ENCODE measurements around the gene CCDC47.
A peak's percentile ranks its signal among the peaks of the same experiment; 100 is the strongest.
"Not testable (repeated sequence)": the region's sequence is repeated elsewhere in the genome, so short reads cannot be mapped to it uniquely, and the experiment has no call there.

The CCDC47 gene, protein sequence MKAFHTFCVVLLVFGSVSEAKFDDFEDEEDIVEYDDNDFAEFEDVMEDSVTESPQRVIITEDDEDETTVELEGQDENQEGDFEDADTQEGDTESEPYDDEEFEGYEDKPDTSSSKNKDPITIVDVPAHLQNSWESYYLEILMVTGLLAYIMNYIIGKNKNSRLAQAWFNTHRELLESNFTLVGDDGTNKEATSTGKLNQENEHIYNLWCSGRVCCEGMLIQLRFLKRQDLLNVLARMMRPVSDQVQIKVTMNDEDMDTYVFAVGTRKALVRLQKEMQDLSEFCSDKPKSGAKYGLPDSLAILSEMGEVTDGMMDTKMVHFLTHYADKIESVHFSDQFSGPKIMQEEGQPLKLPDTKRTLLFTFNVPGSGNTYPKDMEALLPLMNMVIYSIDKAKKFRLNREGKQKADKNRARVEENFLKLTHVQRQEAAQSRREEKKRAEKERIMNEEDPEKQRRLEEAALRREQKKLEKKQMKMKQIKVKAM

GRCh38 chr17:63773272-63774140 lies at the start of gene CCDC47:
CCDC47 (minus strand) TSS chr17:63773597; CDS start chr17:63766175, 7,422 bp downstream.
- DNase-seq = peak; percentile 99

GRCh38 chr17:63822537-63822936 lies 49.1 kb upstream of the CCDC47 start:
- DNase-seq = no peak

DNA sequence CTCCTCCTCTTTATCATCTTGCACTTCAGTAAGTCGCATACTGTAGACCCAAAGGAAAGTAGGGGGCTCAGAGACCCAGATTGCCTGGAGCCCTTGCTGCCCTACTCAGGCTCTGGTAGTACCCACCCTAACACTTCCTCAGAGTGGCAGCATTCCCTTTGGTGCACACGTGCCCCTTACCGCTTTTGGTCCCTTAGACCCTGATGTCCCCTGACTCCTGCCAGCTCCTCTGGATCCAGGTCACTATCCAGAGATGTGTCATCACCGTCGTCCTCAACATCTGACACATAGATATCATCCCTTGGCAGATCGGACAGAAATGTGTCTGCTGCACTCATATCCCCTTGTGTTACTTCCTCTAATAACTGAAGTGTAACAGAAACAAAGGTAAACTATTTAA lies 48.4 kb upstream of the CCDC47 start:
- no peak for DNase-seq

DNA sequence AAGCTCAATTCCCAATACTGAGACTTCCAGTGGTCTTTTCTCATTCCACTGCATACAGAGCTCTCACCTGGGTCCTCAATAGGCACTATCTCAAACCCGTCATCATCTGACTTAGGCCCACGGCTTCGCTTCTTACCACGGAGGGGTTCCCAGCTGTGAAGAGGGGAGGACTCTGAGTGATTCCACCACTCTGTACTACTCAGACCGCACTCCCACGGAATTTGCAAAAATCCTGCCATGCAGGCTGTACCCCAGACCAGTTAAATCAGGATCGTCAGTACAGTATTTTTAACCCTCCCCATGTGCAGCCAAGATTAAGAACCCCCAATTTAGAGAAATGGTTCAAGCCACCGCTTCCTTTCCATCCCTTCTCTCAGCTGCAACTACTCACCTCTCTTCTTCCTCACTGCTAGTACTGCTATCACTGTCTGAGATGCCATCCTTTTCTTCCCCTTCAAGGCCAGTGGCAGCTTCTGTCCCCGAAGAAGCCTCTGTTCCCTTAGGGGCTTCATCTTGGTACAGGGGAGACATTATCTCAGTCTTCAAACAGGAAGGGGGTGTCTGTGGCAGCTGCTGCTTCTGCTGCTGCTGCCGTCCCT lies 47.7 kb upstream of the CCDC47 start:
- no peak for DNase-seq

DNA sequence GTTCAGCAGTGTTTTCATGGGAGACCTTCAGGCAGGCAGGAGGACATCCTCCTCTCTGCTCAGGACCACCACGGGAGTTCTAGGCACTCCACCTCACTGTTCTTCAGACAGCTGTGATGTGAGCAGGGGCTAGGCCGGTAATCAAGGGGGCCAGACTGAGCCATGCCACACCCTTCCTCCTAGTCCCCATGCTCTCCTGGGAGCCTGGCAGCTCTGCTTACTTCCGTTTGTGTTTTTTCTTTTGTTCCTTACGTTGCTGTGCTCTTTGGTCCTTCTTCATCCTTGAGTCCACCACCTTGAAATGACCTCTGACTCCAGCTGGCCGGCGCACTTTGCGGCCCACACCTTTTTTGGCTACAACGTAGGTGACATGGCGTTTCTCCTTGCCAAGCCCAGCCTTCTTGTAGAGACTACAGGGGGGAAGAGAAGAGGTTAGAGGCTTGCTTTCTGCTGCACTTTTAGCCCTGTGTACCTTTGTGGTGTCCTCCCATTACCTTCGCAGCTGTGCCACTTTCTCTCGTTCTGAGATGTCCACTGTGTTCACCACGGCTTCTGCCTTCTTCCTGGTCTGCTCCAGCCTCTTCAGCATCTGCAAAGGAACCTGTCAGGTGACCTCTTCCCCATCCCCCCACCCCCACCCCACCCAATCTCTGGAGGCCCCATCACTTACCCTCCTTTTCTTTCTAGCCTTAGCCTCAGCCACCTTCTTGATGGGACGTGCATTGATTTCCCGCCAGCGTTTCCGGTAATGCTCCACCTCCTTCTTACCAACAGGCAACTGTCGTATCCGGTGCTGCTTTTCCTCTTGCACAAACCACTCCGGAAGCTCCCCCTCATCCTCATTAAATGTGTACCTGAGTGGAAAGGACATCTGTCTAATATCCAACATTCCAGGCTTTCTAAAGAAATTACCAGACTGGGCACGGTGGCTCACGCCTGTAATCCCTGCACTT lies 46.5 kb upstream of the CCDC47 start:
- no peak for DNase-seq

DNA sequence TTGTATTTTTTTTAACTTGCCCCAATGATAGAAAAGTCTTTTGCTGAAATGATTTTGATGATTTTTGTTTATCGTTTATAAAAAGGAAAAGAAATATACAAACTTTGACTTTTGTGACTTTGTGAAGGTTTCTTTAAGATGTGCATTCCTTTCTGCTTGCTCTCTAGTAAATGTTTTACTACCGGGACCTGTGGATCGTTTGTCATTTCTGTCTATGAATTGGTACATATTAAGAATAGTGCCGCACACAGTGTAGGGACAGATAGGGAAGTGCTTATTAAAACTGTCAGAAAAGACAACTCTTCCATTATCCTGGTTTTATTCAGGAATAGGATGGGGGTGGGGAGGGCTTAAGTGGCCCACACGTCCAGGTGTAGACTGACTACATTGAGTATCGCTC lies 45.7 kb upstream of the CCDC47 start:
- no peak for DNase-seq

DNA sequence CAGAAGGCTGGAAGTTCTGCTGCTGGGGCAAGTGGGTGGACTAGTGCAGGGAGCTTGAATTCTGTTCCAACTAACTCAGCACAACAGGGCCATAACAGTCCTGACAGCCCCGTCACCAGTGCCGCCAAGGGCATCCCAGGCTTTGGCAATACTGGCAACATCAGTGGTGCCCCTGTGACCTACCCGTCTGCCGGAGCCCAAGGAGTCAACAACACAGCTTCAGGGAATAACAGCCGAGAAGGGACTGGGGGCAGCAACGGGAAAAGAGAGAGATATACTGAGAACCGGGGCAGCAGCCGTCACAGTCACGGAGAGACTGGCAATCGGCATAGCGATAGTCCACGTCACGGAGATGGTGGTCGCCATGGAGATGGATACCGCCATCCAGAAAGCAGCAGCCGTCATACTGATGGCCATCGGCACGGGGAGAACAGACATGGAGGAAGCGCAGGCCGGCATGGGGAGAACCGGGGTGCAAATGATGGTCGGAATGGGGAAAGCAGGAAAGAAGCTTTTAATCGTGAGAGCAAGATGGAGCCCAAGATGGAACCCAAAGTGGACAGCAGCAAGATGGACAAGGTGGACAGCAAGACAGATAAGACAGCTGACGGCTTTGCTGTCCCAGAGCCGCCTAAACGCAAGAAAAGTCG lies 44.5 kb upstream of the CCDC47 start:
- DNase-seq = no peak

DNA sequence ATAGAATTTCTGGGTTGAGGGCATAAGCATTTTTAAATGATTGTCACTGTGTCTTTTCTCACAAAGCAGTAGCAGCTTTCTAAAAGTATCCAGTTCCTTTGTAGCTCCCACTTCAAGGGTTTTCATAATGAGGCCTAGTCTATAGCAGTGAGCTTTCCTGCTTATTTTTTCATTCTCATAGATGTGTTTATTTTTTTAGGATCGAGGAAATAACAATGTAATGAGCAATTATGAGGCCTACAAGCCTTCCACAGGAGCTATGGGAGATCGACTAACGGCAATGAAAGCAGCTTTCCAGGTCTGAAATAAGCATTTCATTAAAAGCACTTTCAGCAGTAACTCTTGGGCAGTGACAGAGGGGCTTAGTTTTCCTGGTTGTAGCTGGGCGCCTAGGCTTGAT lies 43.3 kb upstream of the CCDC47 start:
- no peak for DNase-seq

DNA sequence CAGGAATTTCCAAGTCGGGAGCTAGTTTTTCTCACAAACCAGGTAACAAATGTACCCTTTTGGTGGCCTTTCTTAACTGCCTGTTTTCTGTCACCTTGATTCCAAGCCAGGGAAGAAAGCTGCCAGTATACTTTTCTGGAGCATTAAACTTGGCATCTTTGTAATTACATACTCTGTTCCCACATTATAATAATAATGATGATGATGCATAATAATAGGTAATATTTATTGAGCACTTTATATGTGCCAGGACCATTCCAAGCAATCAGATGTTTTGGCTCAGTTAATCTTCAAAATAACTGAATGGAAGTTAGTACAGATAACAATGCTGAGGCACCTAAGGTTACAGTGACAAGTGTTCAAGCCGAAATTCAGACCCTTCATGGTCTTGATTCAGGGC lies 42.7 kb upstream of the CCDC47 start:
- DNase-seq = no peak

DNA sequence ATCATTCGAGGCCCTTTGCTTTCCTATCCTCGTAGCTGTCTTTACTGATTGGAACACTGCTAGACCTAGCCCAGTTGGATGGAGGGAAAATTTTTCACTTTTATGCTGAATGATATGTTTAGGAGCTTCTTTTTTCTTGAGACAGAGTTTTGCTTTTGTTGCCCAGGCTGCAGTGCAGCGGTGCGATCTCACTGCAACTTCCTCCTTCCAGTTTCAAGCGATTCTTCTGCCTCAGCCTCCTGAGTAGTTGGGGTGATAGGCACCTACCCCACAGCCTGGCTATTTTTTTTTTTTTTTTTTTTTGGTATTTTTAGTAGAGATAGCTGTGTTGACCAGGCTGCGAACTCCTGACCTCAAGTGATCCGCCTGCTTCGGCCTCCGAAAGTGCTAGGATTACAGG lies 36.6 kb upstream of the CCDC47 start:
- no peak for DNase-seq

- no peak for DNase-seq
These were observed 32.2 kb upstream of the CCDC47 start for GRCh38 chr17:63805591-63805990.

DNA sequence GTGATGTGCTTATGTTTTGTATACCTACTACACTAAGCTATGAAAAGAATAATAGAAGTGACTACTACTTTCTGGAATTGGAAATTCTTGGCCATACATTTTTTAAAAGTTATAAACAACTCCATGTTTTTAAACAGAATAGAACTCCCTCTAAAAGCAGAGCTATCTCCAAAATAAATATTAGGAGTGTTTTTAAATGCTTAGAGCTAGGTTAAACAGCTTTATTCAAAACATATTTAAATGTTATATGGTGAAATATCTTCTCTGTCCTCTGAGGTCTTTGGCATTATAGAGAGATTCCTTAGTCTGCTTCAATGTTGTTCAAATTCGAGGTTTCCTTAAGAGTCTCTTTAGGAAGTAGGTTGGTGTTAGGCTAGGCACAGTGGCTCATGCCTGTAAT lies 30.9 kb upstream of the CCDC47 start:
- no peak for DNase-seq

GRCh38 chr17:63800783-63801182 lies 27.4 kb upstream of the CCDC47 start:
- DNase-seq = no peak

- no peak for DNase-seq
These were observed 25.2 kb upstream of the CCDC47 start for GRCh38 chr17:63798572-63799106.

GRCh38 chr17:63796375-63796774 lies 23.0 kb upstream of the CCDC47 start:
- not testable (repeated sequence) for DNase-seq

DNA sequence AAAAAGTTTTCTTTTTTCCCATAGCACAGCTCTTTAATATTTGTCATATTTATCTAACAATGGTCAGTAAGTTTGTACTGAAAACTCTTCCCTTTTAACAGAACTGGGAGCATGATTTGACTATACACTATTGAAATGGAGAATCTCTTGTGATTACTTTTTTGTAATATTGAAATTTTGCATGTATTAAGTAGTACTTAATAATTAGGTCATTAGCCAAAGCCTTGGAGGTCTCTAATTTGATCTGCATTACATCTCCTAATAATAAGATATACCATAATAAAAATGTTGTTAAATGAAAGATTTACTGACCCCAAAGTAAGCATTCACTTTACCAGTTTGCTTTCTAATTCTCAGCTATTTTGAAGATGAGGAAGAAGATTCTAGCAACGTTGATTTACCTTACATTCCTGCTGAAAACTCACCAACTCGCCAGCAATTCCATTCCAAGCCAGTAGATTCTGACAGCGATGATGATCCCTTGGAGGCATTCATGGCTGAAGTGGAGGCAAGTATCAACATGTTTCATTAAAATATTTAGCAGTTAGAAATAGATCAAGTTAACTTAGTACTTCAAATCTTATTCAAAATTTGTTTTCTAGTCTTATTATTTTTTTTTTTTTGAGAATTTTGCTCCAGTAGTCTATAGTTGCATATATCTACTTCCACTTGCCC lies 18.8 kb upstream of the CCDC47 start:
- no peak for DNase-seq

DNA sequence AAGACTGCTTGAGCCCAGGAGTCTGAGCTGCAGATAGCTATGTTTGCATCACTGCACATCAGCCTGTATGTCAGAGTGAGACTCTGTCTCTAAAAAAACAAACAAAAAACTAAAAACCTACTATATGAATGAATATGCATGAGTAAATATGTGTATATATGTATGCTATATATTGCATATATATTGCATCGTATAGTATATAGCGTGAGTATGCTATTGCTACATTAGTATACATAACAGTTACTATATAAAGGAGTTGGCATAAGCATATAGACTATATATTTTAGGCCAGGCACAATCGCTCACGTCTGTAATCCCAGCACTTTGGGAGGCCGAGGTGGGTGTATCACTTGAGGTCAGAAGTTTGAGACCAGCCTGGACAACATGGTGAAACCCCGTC lies 16.7 kb upstream of the CCDC47 start:
- DNase-seq = no peak

- DNase-seq = peak; percentile 42 to 47 (median 47)
These were observed 13.7 kb upstream of the CCDC47 start for GRCh38 chr17:63786971-63787711.

- DNase-seq = no peak
These were observed 12.7 kb upstream of the CCDC47 start for GRCh38 chr17:63786117-63786516.

DNA sequence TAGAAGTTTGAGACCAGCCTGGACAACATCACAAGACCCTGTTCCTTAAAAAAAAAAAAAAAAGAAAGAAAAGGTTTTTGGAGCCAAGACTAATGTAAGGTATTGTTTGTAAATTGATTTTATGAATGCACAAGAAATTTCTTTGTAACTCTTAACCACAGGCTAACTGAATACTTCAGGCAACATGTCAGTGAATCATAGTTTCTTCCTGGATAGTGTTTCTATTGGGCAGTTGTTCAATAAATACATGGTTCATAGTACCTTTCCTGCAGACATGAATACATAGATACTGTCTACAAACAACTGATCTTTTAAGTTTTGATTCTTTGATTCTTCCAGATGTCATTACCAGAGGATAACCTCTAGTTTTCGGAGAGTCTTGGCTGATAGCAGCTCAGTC lies 12.2 kb upstream of the CCDC47 start:
- no peak for DNase-seq

Data from suppressor macrophage treated with lipopolysaccharide for 1 hour (primary cell).